Lung (tissue), 12 donors: ENCODE measurements around the gene SMIM12. TPM values are rescaled to one million over a fixed set of nuclear protein-coding genes. Genes with fewer than 3 reads are reported as not detected.

ENCODE experiments used
- ATAC-seq: fragments of 200-7000 bp; cut with Tn5 transposase; one replicate; pipeline ENCODE4 v1.9.1; 2020; ENCODE audit warnings: moderate number of reproducible peaks; ENCODE audit not compliant: insufficient read depth, low FRiP score
- DNase-seq, 3 donors: peaks; one replicate each; pipeline ENCODE4 v3.0.0-alpha.2; 2013 to 2017
- H3K27ac ChIP-seq, 2 donors: one replicate each; pipeline ENCODE4 v1.5.1; 2013; ENCODE audit warnings: mild to moderate bottlenecking in 2 of 2, moderate library complexity in 2 of 2, control low read depth in 1 of 2, inconsistent platforms in 1 of 2, low read depth in 1 of 2, low read length in 1 of 2
- H3K27me3 ChIP-seq, 3 donors: one replicate each; pipeline ENCODE4 v1.5.1; 2013; ENCODE audit warnings: low read length in 2 of 3; ENCODE audit not compliant: control insufficient read depth in 3 of 3, insufficient read depth in 3 of 3
- H3K36me3 ChIP-seq, 4 donors: one replicate each; pipeline ENCODE4 v1.5.1; 2013; ENCODE audit warnings: low read length in 4 of 4, mild to moderate bottlenecking in 1 of 4, moderate library complexity in 1 of 4; ENCODE audit not compliant: control insufficient read depth in 4 of 4, insufficient read depth in 4 of 4
- H3K4me1 ChIP-seq, 5 donors: one replicate each; pipeline ENCODE4 v1.5.1; 2013; ENCODE audit warnings: low read length in 5 of 5, mild to moderate bottlenecking in 2 of 5, moderate library complexity in 1 of 5; ENCODE audit not compliant: control insufficient read depth in 5 of 5, insufficient read depth in 5 of 5
- H3K4me3 ChIP-seq: one replicate; pipeline ENCODE4 v1.5.1; 2013; ENCODE audit warnings: mild to moderate bottlenecking, control low read depth, moderate library complexity
- H3K9ac ChIP-seq, 2 donors: one replicate each; pipeline ENCODE4 v1.5.1; 2013; ENCODE audit warnings: low read length in 2 of 2, control low read depth in 1 of 2; ENCODE audit not compliant: insufficient read depth in 1 of 2
- H3K9me3 ChIP-seq, 4 donors: one replicate each; pipeline ENCODE4 v1.5.1; 2013; ENCODE audit warnings: low read length in 3 of 4, mild to moderate bottlenecking in 1 of 4, moderate library complexity in 1 of 4; ENCODE audit not compliant: control insufficient read depth in 4 of 4, insufficient read depth in 3 of 4
- WGBS, 2 donors: extraction: QIAGEN DNeasy Blood & Tissue Kit; methylation state at CpG; one replicate each; pipeline ENCODE4 v1.1.7; 2013; 5-methylcytosine and 5-hydroxymethylcytosine counted together
- polyA plus RNA-seq, 2 donors: library from polyadenylated mRNA; stranded (reverse); fragments of 200-250 nt; gene quantifications; one replicate each; pipeline ENCODE4 v1.2.1, GENCODE V29; 2013
- total RNA-seq, 2 donors: library from RNA; depleted of rRNA in 1 of 2; stranded (reverse); fragments of >200 nt in 1 of 2; gene quantifications; one replicate each; pipeline ENCODE4 v1.2.1, GENCODE V29; 2014 to 2021
- TF ChIP-seq, protein P1 (sequence below): IDR thresholded peaks from 2 replicates; pipeline ENCODE4 v1.5.1; 2012; ENCODE audit warnings: mild to moderate bottlenecking; ENCODE audit errors: control extremely low read depth, extremely low read depth
- donor health status: control.
- donor health status: control.
- donor health status: Bipolar disorder and iron deficiency.
- donor health status: healthy.
- donor health status: DM: yes; HTN: yes; CAD: no.

Gene SMIM12
- total and polyA plus RNA-seq, 4 donors = 17.9 to 67.8 (median 35.1) TPM

DNA sequence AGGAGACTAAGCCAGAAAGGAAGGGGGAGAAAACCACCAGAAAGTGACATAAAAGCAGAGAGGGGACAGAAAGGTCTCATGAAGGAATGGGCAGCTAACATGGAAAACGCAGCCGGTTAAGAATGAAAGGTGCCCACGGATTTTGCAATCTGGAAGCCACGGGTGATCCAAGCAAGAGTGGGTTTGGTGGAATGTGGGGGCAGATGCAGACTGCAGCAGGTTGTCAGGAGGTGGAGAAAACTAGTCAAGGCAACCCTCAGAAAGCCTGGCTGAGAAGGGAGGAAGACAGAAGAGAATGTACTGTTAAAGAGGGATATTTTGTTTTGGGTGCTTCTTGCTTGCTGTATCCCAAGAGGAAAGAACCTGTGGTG is 12.6 kb upstream of the SMIM12 start:
- no peaks in the 10 kb centered on the region for H3K36me3 ChIP-seq
- H3K27ac ChIP-seq = no peak overlapping the region
- H3K9me3 ChIP-seq = peaks cover 0 to 2% (median 0%) of the 10 kb centered on the region in 4 donors
- peaks cover 0 to 4% (median 0%) of the 10 kb centered on the region in 5 donors for H3K4me1 ChIP-seq
- H3K4me3 ChIP-seq = no peak overlapping the region
- no peak overlapping the region for H3K9ac ChIP-seq
- no peak for DNase-seq
- peaks cover 2 to 20% (median 6%) of the 10 kb centered on the region in 3 donors for H3K27me3 ChIP-seq
- 83% methylated on average over 4 of the region's 4 CpGs for WGBS, 2 donors
- TF ChIP-seq, protein P1, sequence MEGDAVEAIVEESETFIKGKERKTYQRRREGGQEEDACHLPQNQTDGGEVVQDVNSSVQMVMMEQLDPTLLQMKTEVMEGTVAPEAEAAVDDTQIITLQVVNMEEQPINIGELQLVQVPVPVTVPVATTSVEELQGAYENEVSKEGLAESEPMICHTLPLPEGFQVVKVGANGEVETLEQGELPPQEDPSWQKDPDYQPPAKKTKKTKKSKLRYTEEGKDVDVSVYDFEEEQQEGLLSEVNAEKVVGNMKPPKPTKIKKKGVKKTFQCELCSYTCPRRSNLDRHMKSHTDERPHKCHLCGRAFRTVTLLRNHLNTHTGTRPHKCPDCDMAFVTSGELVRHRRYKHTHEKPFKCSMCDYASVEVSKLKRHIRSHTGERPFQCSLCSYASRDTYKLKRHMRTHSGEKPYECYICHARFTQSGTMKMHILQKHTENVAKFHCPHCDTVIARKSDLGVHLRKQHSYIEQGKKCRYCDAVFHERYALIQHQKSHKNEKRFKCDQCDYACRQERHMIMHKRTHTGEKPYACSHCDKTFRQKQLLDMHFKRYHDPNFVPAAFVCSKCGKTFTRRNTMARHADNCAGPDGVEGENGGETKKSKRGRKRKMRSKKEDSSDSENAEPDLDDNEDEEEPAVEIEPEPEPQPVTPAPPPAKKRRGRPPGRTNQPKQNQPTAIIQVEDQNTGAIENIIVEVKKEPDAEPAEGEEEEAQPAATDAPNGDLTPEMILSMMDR = no peak
- ATAC-seq = no peak

DNA sequence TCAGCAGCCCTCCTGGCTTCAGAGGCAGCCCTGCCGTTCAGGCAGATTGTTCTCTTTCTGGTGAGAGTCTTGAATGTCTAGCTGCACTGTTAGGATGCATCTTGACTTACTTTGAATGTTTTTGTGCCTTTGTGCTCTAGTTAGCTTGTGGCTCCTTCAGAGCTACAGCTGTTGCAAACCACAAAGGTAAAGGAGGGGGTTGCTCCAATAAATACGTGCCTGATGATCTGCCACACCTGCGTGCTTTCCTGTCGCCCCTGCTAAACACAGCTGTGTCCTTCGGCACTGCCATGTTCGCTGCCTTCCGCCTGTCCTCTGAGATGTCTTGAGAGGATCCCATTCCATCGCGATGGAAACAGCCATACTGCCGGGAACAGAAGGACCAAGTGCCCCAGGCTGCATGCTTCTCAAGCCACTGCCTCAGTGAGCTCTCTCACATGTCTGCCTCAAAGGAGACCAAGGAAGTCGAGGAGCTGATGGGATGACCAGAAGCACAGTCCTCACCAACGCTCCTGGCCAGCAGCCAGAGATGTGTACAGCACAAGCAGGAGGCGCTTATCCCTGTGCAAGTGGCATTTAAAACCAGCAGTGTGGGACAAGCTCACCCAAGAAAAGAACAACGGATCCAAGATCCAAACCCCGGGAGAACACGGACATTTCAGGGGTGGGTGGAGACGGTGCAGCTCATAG is 12.0 kb upstream of the SMIM12 start:
- TF ChIP-seq, protein P1 = no peak
- no peaks in the 10 kb centered on the region for H3K36me3 ChIP-seq
- DNase-seq = no peak
- H3K4me3 ChIP-seq = no peak overlapping the region
- no peak for ATAC-seq
- H3K9me3 ChIP-seq = peaks cover 0 to 2% (median 0%) of the 10 kb centered on the region in 4 donors
- H3K4me1 ChIP-seq = peaks cover 0 to 6% (median 0%) of the 10 kb centered on the region in 5 donors
- H3K27me3 ChIP-seq = peaks cover 2 to 15% (median 6%) of the 10 kb centered on the region in 3 donors
- no peak overlapping the region for H3K9ac ChIP-seq
- no peak overlapping the region for H3K27ac ChIP-seq
- WGBS, 2 donors = 75 to 80% methylated on average over 17 of the region's 17 CpGs

DNA sequence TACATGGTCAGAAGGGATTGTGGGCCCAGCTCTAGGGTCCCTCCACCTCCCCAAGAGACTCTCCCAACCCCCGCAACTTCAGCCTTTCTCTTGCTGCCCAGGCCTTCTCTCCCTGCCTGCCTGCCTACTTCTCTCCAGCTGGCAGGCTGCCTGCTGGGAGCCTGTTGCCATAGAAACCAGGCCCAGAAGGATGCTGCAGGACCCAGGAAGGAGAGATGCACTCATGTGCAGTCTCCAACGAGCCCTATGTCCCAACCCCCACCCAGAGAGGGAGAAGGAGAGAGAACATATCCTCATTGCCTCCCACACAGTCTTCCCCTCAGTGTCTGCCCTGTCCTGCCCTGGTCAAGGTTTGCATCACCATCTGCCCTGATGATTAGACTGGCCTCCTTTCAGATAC is 10.8 kb upstream of the SMIM12 start:
- H3K36me3 ChIP-seq = no peaks in the 10 kb centered on the region
- peaks cover 0 to 8% (median 0%) of the 10 kb centered on the region in 5 donors for H3K4me1 ChIP-seq
- no peak overlapping the region for H3K9ac ChIP-seq
- peaks cover 0 to 2% (median 0%) of the 10 kb centered on the region in 4 donors for H3K9me3 ChIP-seq
- no peak for ATAC-seq
- WGBS, 2 donors = 63 to 100% methylated on average over 1 to 2 of the region's 2 CpGs
- H3K27me3 ChIP-seq = peaks cover 2 to 11% (median 6%) of the 10 kb centered on the region in 3 donors
- H3K27ac ChIP-seq = no peak overlapping the region
- no peak for DNase-seq
- no peak overlapping the region for H3K4me3 ChIP-seq
- TF ChIP-seq, protein P1 = no peak
